A549 (cell line): ENCODE data around the gene VPS51. TPM values are rescaled to one million over a fixed set of nuclear protein-coding genes. Genes with fewer than 3 reads are reported as not detected.

Experiments used
- ATAC-seq, 2 experiments: fragments of 200-7000 bp in 1 of 2; fragments of >200 bp in 1 of 2; cut with Nextera tagmentation in 1 of 2; cut with Tn5 transposase in 1 of 2; 3 replicates each; pipeline versions ENCODE4 v1.8.0 to v1.9.1; 2018 to 2020; ENCODE audit warnings: mild to moderate bottlenecking in 1 of 2, moderate library complexity in 1 of 2
- CTCF ChIA-PET: fragments of 300-600 bp; sonication (Branson Sonifier 250); formaldehyde crosslinking; extraction: SDS; loops from one replicate; lab custom pipeline; 2021; ENCODE audit warnings: antibody characterized with exemption, inconsistent platforms; lab: Yijun Ruan, JAX
- POLR2A ChIA-PET: fragments of 350-600 bp; formaldehyde crosslinking; extraction: SDS; loops from one replicate; lab custom pipeline; 2021; ENCODE audit warnings: antibody characterized with exemption, inconsistent platforms; lab: Yijun Ruan, JAX
- DNase-seq, 2 experiments: peaks; one replicate each; pipeline versions ENCODE4 v3.0.0 to v3.0.0-alpha.2; 2011 to 2016; ENCODE audit warnings: low read depth in 1 of 2, low spot score in 1 of 2
- FAIRE-seq: peaks from 2 replicates; lab custom pipeline; 2011; peaks lifted over from hg19 to GRCh38; lab: Jason Lieb, UNC
- H3K27ac ChIP-seq, 2 experiments: fragments of >200 bp; sonication (Bioruptor Twin); formaldehyde crosslinking; 3 replicates each; pipeline ENCODE4 v1.5.1; 2016 to 2017
- H3K4me1 ChIP-seq: fragments of >200 bp; sonication (Bioruptor Twin); formaldehyde crosslinking; 3 replicates; pipeline ENCODE4 v1.6.1; 2016
- H3K4me2 ChIP-seq: fragments of >200 bp; sonication (Bioruptor Twin); formaldehyde crosslinking; 3 replicates; pipeline ENCODE4 v1.6.1; 2016
- H3K4me3 ChIP-seq: fragments of >200 bp; sonication (Bioruptor Twin); formaldehyde crosslinking; 3 replicates; pipeline ENCODE4 v1.5.1; 2016
- H3K9me3 ChIP-seq: fragments of >200 bp; sonication (Bioruptor Twin); formaldehyde crosslinking; 3 replicates; pipeline ENCODE4 v1.6.1; 2016
- CBX8 ChIP-seq: fragments of 200-600 bp; sonication (generic); IDR thresholded peaks from 2 replicates; pipeline ENCODE4 v1.6.1; 2016
- EHF ChIP-seq: fragments of 250-450 bp; sonication (Bioruptor Pico); IDR thresholded peaks from 2 replicates; pipeline ENCODE4 v1.5.0; 2020; ENCODE audit warnings: mild to moderate bottlenecking
- EP300 ChIP-seq, 2 experiments: fragments of >200 bp; sonication (Bioruptor Twin); formaldehyde crosslinking; IDR thresholded peaks; 2 replicates in 1 of 2; 3 replicates in 1 of 2; pipeline ENCODE4 v1.6.1; 2016 to 2017
- FOSL2 ChIP-seq, 2 experiments: fragments of 450-650 bp in 1 of 2; fragments of >200 bp in 1 of 2; sonication (Bioruptor Twin) in 1 of 2; formaldehyde crosslinking; IDR thresholded peaks; 2 replicates each; pipeline versions ENCODE4 v1.5.0 to v1.6.1; 2016 to 2020; ENCODE audit warnings: mild to moderate bottlenecking in 1 of 2, moderate library complexity in 1 of 2
- GATA3 ChIP-seq: IDR thresholded peaks from 2 replicates; pipeline ENCODE4 v1.6.1; 2012; ENCODE audit warnings: borderline replicate concordance
- HDAC2 ChIP-seq: fragments of 200-600 bp; sonication (generic); IDR thresholded peaks from 2 replicates; pipeline ENCODE4 v1.6.1; 2016
- HEYL ChIP-seq: fragments of 250-450 bp; sonication (Bioruptor Pico); IDR thresholded peaks from 2 replicates; pipeline ENCODE4 v1.8.0; 2021; ENCODE audit warnings: mild to moderate bottlenecking, moderate library complexity
- KDM1A ChIP-seq: fragments of 200-600 bp; sonication (generic); IDR thresholded peaks from 2 replicates; pipeline ENCODE4 v1.6.1; 2016; ENCODE audit warnings: low read depth, mild to moderate bottlenecking
- KDM5A ChIP-seq: fragments of 200-600 bp; sonication (generic); IDR thresholded peaks from 2 replicates; pipeline ENCODE4 v1.6.1; 2016; ENCODE audit warnings: antibody characterized with exemption, mild to moderate bottlenecking
- MAFK ChIP-seq: fragments of 450-650 bp; IDR thresholded peaks from 2 replicates; pipeline ENCODE4 v1.6.1; 2014; ENCODE audit not compliant: partially characterized antibody
- NPAS2 ChIP-seq: fragments of 250-450 bp; sonication (Bioruptor Pico); IDR thresholded peaks from 2 replicates; pipeline ENCODE4 v1.8.0; 2022; ENCODE audit warnings: mild to moderate bottlenecking, moderate library complexity, borderline replicate concordance
- NR3C1 ChIP-seq: fragments of >200 bp; sonication (Bioruptor Twin); formaldehyde crosslinking; IDR thresholded peaks from 3 replicates; pipeline ENCODE4 v1.6.1; 2017
- PHF8 ChIP-seq: fragments of 200-600 bp; sonication (generic); IDR thresholded peaks from 2 replicates; pipeline ENCODE4 v1.6.1; 2016; ENCODE audit warnings: low read depth, mild to moderate bottlenecking, antibody characterized with exemption, moderate library complexity, borderline replicate concordance
- RNF2 ChIP-seq: fragments of 200-600 bp; sonication (generic); IDR thresholded peaks from 2 replicates; pipeline ENCODE4 v1.6.1; 2016; ENCODE audit warnings: low read depth, mild to moderate bottlenecking, antibody characterized with exemption, moderate library complexity, borderline replicate concordance
- SMC3 ChIP-seq: fragments of >200 bp; sonication (Bioruptor Twin); formaldehyde crosslinking; IDR thresholded peaks from 3 replicates; pipeline ENCODE4 v1.6.1; 2018; ENCODE audit warnings: inconsistent platforms
- TP53 ChIP-seq: fragments of 250-450 bp; sonication (Bioruptor Pico); IDR thresholded peaks from 2 replicates; pipeline ENCODE4 v1.5.0; 2021; ENCODE audit warnings: mild to moderate bottlenecking, moderate library complexity
- ZC3H11A ChIP-seq: fragments of 450-650 bp; IDR thresholded peaks from 2 replicates; pipeline ENCODE4 v1.6.1; 2014; ENCODE audit warnings: antibody characterized with exemption, mild to moderate bottlenecking
- ZNF302 ChIP-seq: fragments of 250-450 bp; sonication (Bioruptor Pico); IDR thresholded peaks from 2 replicates; pipeline ENCODE4 v1.9.0; 2021; ENCODE audit warnings: inconsistent platforms, mild to moderate bottlenecking, moderate library complexity
- WGBS: methylation state at CpG from one replicate; pipeline ENCODE4 v1.1.6; 2017; ENCODE audit errors: missing lambda C conversion rate; 5-methylcytosine and 5-hydroxymethylcytosine counted together
- polyA plus RNA-seq, 4 experiments: library from polyadenylated mRNA; depleted of rRNA in 3 of 4; stranded (reverse); fragments of >200 nt; fragmentation: RNase III in 1 of 4; extraction: RNeasy Plus Mini Kit Qiagen cat#74134 plus additional on column Dnase treatment in 1 of 4; gene quantifications; 2 replicates in 3 of 4; 3 replicates in 1 of 4; pipeline ENCODE4 v1.2.3, GENCODE V29; 2011 to 2017
- TF ChIP-seq, protein P1 (sequence below): fragments of 200-600 bp; sonication (generic); IDR thresholded peaks from 2 replicates; pipeline ENCODE4 v1.6.1; 2016; ENCODE audit warnings: antibody characterized with exemption, mild to moderate bottlenecking, moderate library complexity
- TF ChIP-seq, protein P2 (sequence below): fragments of >200 bp; sonication (Bioruptor Twin); formaldehyde crosslinking; IDR thresholded peaks from 3 replicates; pipeline ENCODE4 v1.6.1; 2016
- TF ChIP-seq, protein P3 (sequence below): IDR thresholded peaks from 2 replicates; pipeline ENCODE4 v1.6.1; 2012
- TF ChIP-seq, protein P4 (sequence below): fragments of 150-350 bp; IDR thresholded peaks from 2 replicates; pipeline ENCODE4 v1.6.1; 2014; ENCODE audit warnings: low read depth, mild to moderate bottlenecking, low read length
- TF ChIP-seq, protein P5 (sequence below): fragments of 250-450 bp; sonication (Bioruptor Pico); IDR thresholded peaks from 2 replicates; pipeline ENCODE4 v1.5.0; 2020; ENCODE audit warnings: low read depth, mild to moderate bottlenecking, moderate library complexity

Gene VPS51
- polyA plus RNA-seq, 2 of the 4 experiments (the other 2 are of a cell fraction): 37.2 to 51.0 TPM

DNA sequence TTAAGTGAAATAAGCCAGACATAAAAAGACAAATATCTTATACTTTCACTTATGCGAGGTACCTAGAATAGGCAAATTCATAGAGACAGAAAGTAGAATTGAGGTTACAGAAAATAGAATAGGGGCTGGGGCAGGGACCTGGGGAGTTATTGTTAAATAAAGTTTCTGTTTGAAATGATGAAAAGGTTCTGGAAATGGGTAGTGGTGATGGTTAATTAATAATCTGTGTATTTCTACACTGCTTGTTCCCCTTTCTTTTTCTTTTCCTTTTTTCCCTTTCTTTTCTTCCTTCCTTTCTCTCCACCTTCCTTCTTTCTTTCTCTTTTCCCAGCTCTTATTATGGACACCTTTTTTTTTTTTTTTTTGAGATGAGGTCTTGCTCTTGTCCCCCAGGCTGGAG lies 40.5 kb upstream of the VPS51 start (continued):
- no peak for TF ChIP-seq HEYL (CRISPR knock-in tag)

DNA sequence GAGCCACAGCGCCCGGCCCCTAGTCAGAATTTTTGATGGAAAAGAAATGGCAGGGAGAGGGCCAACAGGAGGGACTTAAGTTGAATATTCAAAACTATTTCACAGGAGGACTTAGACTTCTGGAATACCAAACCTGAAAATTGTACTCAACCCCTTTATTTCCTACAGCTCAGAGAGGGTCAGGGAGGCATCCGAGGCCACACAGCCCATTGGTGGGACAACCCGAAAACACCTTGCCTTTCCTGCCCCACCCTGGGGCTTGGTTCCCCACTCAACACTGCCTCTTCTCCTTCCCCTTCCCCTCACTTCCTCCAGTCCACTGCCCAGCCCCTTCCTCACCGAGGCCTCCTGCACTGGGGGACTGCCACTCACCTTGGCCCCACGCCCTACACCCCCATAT lies 39.0 kb upstream of the VPS51 start:
- H3K9me3 ChIP-seq: no peaks in the 10 kb centered on the region
- ChIA-PET POLR2A (no interaction called here), CTCF (interaction anchor here (0.9 to 1.8 kb wide), 5 partner anchors 20 to 43 kb away, joined by 3 to 4 read pairs (median 4); partner anchors contain the start of genes ARL2 and SNX15)
- no peak for FAIRE-seq
- no peak for ATAC-seq
- DNase-seq: no peak
- WGBS: 89% methylated on average over 6 of the region's 6 CpGs
- no peak overlapping the region for H3K4me2 ChIP-seq
- H3K27ac ChIP-seq: no peak overlapping the region
- H3K4me1 ChIP-seq: no peaks in the 10 kb centered on the region
- H3K4me3 ChIP-seq: no peak overlapping the region
- TF ChIP-seq, protein P1, sequence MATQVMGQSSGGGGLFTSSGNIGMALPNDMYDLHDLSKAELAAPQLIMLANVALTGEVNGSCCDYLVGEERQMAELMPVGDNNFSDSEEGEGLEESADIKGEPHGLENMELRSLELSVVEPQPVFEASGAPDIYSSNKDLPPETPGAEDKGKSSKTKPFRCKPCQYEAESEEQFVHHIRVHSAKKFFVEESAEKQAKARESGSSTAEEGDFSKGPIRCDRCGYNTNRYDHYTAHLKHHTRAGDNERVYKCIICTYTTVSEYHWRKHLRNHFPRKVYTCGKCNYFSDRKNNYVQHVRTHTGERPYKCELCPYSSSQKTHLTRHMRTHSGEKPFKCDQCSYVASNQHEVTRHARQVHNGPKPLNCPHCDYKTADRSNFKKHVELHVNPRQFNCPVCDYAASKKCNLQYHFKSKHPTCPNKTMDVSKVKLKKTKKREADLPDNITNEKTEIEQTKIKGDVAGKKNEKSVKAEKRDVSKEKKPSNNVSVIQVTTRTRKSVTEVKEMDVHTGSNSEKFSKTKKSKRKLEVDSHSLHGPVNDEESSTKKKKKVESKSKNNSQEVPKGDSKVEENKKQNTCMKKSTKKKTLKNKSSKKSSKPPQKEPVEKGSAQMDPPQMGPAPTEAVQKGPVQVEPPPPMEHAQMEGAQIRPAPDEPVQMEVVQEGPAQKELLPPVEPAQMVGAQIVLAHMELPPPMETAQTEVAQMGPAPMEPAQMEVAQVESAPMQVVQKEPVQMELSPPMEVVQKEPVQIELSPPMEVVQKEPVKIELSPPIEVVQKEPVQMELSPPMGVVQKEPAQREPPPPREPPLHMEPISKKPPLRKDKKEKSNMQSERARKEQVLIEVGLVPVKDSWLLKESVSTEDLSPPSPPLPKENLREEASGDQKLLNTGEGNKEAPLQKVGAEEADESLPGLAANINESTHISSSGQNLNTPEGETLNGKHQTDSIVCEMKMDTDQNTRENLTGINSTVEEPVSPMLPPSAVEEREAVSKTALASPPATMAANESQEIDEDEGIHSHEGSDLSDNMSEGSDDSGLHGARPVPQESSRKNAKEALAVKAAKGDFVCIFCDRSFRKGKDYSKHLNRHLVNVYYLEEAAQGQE: no peak
- TF ChIP-seq EP300 (IDR thresholded peaks at IDR 0.05) (no peak), KDM1A (no peak), ZNF302 (CRISPR knock-in tag) (no peak), TP53 (CRISPR knock-in tag) (no peak), FOSL2 (IDR thresholded peaks at IDR 0.05) (no peak), FOSL2 (CRISPR knock-in tag; IDR thresholded peaks at IDR 0.05) (no peak), KDM5A (no peak), PHF8 (no peak), NR3C1 (no peak), EHF (CRISPR knock-in tag) (no peak), NPAS2 (CRISPR knock-in tag) (no peak), SMC3 (no peak)
- TF ChIP-seq, protein P2, sequence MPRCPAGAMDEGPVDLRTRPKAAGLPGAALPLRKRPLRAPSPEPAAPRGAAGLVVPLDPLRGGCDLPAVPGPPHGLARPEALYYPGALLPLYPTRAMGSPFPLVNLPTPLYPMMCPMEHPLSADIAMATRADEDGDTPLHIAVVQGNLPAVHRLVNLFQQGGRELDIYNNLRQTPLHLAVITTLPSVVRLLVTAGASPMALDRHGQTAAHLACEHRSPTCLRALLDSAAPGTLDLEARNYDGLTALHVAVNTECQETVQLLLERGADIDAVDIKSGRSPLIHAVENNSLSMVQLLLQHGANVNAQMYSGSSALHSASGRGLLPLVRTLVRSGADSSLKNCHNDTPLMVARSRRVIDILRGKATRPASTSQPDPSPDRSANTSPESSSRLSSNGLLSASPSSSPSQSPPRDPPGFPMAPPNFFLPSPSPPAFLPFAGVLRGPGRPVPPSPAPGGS: no peak

DNA sequence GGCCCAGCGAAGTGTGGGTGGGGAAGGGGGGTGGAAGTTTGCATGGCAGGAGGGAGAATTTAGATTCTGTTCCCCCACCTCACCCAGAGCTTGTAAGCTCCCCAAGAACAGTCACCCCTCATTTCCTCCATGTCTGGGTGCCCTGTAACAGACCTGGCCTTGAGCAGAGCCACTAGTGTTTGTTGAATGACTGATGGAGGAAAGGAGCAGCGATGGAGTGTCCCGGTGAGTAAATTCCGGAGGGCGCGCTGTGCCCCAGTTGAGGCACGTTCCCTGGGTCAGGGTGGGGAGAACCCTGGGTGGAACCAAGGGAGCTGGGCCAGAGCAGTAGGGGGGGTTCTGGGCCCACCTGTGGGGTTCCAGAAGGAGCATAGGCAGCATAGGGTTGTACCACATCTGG lies 38.5 kb upstream of the VPS51 start:
- WGBS: 88% methylated on average over 7 of the region's 7 CpGs
- no peak for ATAC-seq
- Histone ChIP-seq H3K4me2 (no peak overlapping the region), H3K4me3 (no peak overlapping the region), H3K9me3 (no peaks in the 10 kb centered on the region), H3K4me1 (no peaks in the 10 kb centered on the region), H3K27ac (no peak overlapping the region)
- CTCF ChIA-PET: interaction anchor here (0.9 to 2.3 kb wide), 7 partner anchors 9 to 43 kb away, joined by 3 to 10 read pairs (median 3); partner anchors contain the start of genes ARL2 and SNX15
- no peak for TF ChIP-seq ZC3H11A
- TF ChIP-seq CBX8: no peak
- TF ChIP-seq, protein P3, sequence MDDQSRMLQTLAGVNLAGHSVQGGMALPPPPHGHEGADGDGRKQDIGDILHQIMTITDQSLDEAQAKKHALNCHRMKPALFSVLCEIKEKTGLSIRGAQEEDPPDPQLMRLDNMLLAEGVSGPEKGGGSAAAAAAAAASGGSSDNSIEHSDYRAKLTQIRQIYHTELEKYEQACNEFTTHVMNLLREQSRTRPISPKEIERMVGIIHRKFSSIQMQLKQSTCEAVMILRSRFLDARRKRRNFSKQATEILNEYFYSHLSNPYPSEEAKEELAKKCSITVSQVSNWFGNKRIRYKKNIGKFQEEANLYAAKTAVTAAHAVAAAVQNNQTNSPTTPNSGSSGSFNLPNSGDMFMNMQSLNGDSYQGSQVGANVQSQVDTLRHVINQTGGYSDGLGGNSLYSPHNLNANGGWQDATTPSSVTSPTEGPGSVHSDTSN: no peak
- TF ChIP-seq, protein P4, sequence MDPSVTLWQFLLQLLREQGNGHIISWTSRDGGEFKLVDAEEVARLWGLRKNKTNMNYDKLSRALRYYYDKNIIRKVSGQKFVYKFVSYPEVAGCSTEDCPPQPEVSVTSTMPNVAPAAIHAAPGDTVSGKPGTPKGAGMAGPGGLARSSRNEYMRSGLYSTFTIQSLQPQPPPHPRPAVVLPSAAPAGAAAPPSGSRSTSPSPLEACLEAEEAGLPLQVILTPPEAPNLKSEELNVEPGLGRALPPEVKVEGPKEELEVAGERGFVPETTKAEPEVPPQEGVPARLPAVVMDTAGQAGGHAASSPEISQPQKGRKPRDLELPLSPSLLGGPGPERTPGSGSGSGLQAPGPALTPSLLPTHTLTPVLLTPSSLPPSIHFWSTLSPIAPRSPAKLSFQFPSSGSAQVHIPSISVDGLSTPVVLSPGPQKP: no peak
- no peak for TF ChIP-seq EP300 (IDR thresholded peaks at IDR 0.05)
- TF ChIP-seq HDAC2: no peak
- TF ChIP-seq, protein P5, sequence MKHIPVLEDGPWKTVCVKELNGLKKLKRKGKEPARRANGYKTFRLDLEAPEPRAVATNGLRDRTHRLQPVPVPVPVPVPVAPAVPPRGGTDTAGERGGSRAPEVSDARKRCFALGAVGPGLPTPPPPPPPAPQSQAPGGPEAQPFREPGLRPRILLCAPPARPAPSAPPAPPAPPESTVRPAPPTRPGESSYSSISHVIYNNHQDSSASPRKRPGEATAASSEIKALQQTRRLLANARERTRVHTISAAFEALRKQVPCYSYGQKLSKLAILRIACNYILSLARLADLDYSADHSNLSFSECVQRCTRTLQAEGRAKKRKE (CRISPR knock-in tag): no peak
- no peak for TF ChIP-seq GATA3
- TF ChIP-seq KDM5A: no peak
- no peak for TF ChIP-seq MAFK
- TF ChIP-seq RNF2: no peak
- no peak for FAIRE-seq
- POLR2A ChIA-PET: no interaction called here
- DNase-seq: no peak
